K562 (cell line): ENCODE data around the gene FBXW11. TPM values are rescaled to one million over a fixed set of nuclear protein-coding genes. Genes with fewer than 3 reads are reported as not detected.

Experiments used
- ATAC-seq: fragments of 200-7000 bp; cut with Tn5 transposase; 3 replicates; pipeline ENCODE4 v1.9.1; 2020; ENCODE audit warnings: moderate library complexity
- BruUV-seq: library from RNA; stranded (reverse); fragments of 400-500 nt; replicated peaks from 2 replicates; lab custom pipeline; 2021; lab: Mats Ljungman, UMichigan
- CTCF ChIA-PET: fragments of 300-600 bp; formaldehyde crosslinking; extraction: SDS; loops from one replicate; lab custom pipeline; 2021; ENCODE audit warnings: low intra/inter-chr PET ratio; lab: Yijun Ruan, JAX
- POLR2A ChIA-PET: fragments of 300-600, 350-650 bp; sonication (Branson Sonifier 250); formaldehyde crosslinking; extraction: SDS; loops from one replicate; lab custom pipeline; 2021; ENCODE audit warnings: antibody characterized with exemption, inconsistent platforms; lab: Yijun Ruan, JAX
- DNase-seq, 4 experiments: peaks; one replicate each; pipeline versions ENCODE4 v3.0.0 to v3.0.0-alpha.2; 2011 to 2018; ENCODE audit warnings: low spot score in 3 of 4, mixed read lengths in 3 of 4; ENCODE audit errors: extremely low read depth in 1 of 4
- FAIRE-seq: peaks from 2 replicates; lab custom pipeline; 2011; peaks lifted over from hg19 to GRCh38; lab: Jason Lieb, UNC
- H2AFZ ChIP-seq: 2 replicates; pipeline ENCODE4 v1.6.0; 2011; ENCODE audit warnings: low read depth, low read length, control low read depth, inconsistent platforms
- H3K27ac ChIP-seq: fragments of 200-600 bp; 3 replicates; pipeline ENCODE4 v1.8.0; 2011; ENCODE audit warnings: low read depth, mild to moderate bottlenecking, control low read depth, inconsistent platforms, low read length, moderate library complexity, mixed read lengths; ENCODE audit errors: extremely low read depth
- H3K27me3 ChIP-seq, 2 experiments: fragments of 300-600 bp in 1 of 2; 2 replicates in 1 of 2; 3 replicates in 1 of 2; pipeline versions ENCODE4 v1.6.0 to v1.8.0; 2011; ENCODE audit warnings: inconsistent platforms in 2 of 2, low read length in 2 of 2, mild to moderate bottlenecking in 1 of 2, mixed read lengths in 1 of 2, moderate library complexity in 1 of 2; ENCODE audit not compliant: control insufficient read depth in 2 of 2, insufficient read depth in 2 of 2
- H3K36me3 ChIP-seq: fragments of 300-600 bp; 3 replicates; pipeline ENCODE4 v1.8.0; 2011; ENCODE audit warnings: mild to moderate bottlenecking, low read length, inconsistent platforms; ENCODE audit not compliant: control insufficient read depth, insufficient read depth
- H3K4me1 ChIP-seq, 2 experiments: fragments of 200-600 bp in 1 of 2; replicated peaks in 1 of 2; 2 replicates in 1 of 2; 3 replicates in 1 of 2; pipeline versions ENCODE4 v1.5.1 to v1.8.0; 2011; ENCODE audit warnings: inconsistent platforms in 2 of 2, low read length in 2 of 2, mild to moderate bottlenecking in 1 of 2, mixed read lengths in 1 of 2, moderate library complexity in 1 of 2; ENCODE audit not compliant: control insufficient read depth in 2 of 2, insufficient read depth in 2 of 2
- H3K4me2 ChIP-seq: 2 replicates; pipeline ENCODE4 v1.6.1; 2011; ENCODE audit warnings: low read length, control low read depth, inconsistent platforms, mixed read lengths; ENCODE audit not compliant: insufficient read depth
- H3K4me3 ChIP-seq: fragments of 200-600 bp; sonication (generic), shearing (Covaris generic); 2 replicates; pipeline ENCODE4 v1.5.1; 2016; ENCODE audit warnings: control low read depth, inconsistent platforms
- H3K79me2 ChIP-seq: fragments of 200-600 bp; 3 replicates; pipeline ENCODE4 v1.8.0; 2011; ENCODE audit warnings: low read length, inconsistent platforms; ENCODE audit not compliant: control insufficient read depth, insufficient read depth
- H3K9ac ChIP-seq, 2 experiments: 2 replicates each; pipeline versions ENCODE4 v1.6.0 to v1.6.1; 2011; ENCODE audit warnings: low read depth in 2 of 2, low read length in 2 of 2, control low read depth in 1 of 2, inconsistent platforms in 1 of 2, mild to moderate bottlenecking in 1 of 2, mixed read lengths in 1 of 2; ENCODE audit not compliant: insufficient read depth in 1 of 2
- H3K9me1 ChIP-seq: one replicate; pipeline ENCODE4 v1.6.0; 2011; ENCODE audit warnings: inconsistent platforms, mild to moderate bottlenecking, low read length, moderate library complexity; ENCODE audit not compliant: control insufficient read depth, insufficient read depth
- H3K9me3 ChIP-seq: replicated peaks from 2 replicates; pipeline ENCODE4 v1.5.1; 2011; ENCODE audit warnings: low read depth, low read length, inconsistent platforms; ENCODE audit not compliant: control insufficient read depth, insufficient read depth
- H4K20me1 ChIP-seq: replicated peaks from 2 replicates; pipeline ENCODE4 v1.6.1; 2011; ENCODE audit warnings: low read length, inconsistent platforms, mixed read lengths; ENCODE audit not compliant: control insufficient read depth, insufficient read depth
- BACH1 ChIP-seq: fragments of 200-800 bp; sonication (Bioruptor generic); IDR thresholded peaks from 2 replicates; pipeline ENCODE4 v1.6.1; 2016; ENCODE audit warnings: missing genetic modification characterization, missing compliant biosample characterization
- CTBP1 ChIP-seq: fragments of 450-650 bp; IDR thresholded peaks from 2 replicates; pipeline ENCODE4 v1.6.1; 2016; ENCODE audit warnings: borderline replicate concordance
- KAT7 ChIP-seq: sonication (generic); formaldehyde crosslinking; IDR thresholded peaks from 2 replicates; pipeline ENCODE4 v1.8.0; 2022; ENCODE audit warnings: missing genetic modification reagents, mild to moderate bottlenecking, borderline replicate concordance
- L3MBTL2 ChIP-seq: fragments of 450-650 bp; IDR thresholded peaks from 2 replicates; pipeline ENCODE4 v1.6.1; 2016; ENCODE audit warnings: mild to moderate bottlenecking, moderate library complexity
- SRSF1 ChIP-seq: fragments of 200-400 bp; formaldehyde crosslinking; IDR thresholded peaks from 2 replicates; pipeline ENCODE4 v1.6.1; 2017; ENCODE audit warnings: mild to moderate bottlenecking, low read depth, low read length, moderate library complexity
- ZNF24 ChIP-seq: fragments of 450-650 bp; IDR thresholded peaks from 2 replicates; pipeline ENCODE4 v1.6.1; 2016
- ZNF444 ChIP-seq: fragments of 250-450 bp; sonication (Bioruptor Pico); IDR thresholded peaks from 2 replicates; pipeline ENCODE4 v1.4.0; 2020; ENCODE audit warnings: mild to moderate bottlenecking, moderate library complexity
- ZNF518B ChIP-seq: fragments of 250-450 bp; sonication (Bioruptor Pico); IDR thresholded peaks from 2 replicates; pipeline ENCODE4 v1.5.0; 2021; ENCODE audit warnings: mild to moderate bottlenecking, moderate library complexity
- WGBS: fragments of 100-300 bp; shearing (Covaris generic); methylation state at CpG from one replicate; pipeline ENCODE4 v1.1.6; 2016; ENCODE audit warnings: low coverage, mixed read lengths; ENCODE audit not compliant: insufficient coverage; ENCODE audit errors: missing lambda C conversion rate; 5-methylcytosine and 5-hydroxymethylcytosine counted together
- in situ Hi-C: fragments of 300-500 bp; cut with MboI; formaldehyde crosslinking; loops from 4 replicates; pipeline ENCODE4 v1.15.0; 2018; ENCODE audit warnings: inconsistent platforms, mixed read lengths
- intact Hi-C: fragments of 100-400 bp; cut with micrococcal nuclease; formaldehyde crosslinking; loops from 2 replicates; pipeline ENCODE4 v1.14.2; 2022
- polyA plus RNA-seq, 8 experiments: library from polyadenylated mRNA; depleted of rRNA in 4 of 8; stranded (reverse) in 5 of 8; unstranded in 3 of 8; fragments of >200 nt; fragmentation: Nextera tagmentation in 2 of 8; fragmentation: Illumina TruSeq in 1 of 8; extraction: Ambion mirVana in 2 of 8; extraction: Trizol in 1 of 8; gene quantifications; 2 replicates each; pipeline versions ENCODE4 v1.2.1 to v1.2.3, GENCODE V29; 2011 to 2014; ENCODE audit warnings: inconsistent platforms in 1 of 8, missing spikeins in 1 of 8
- total RNA-seq, 7 experiments: library from RNA; depleted of rRNA in 6 of 7; stranded (reverse); fragments of >200 nt in 6 of 7; fragmentation: Illumina TruSeq in 2 of 7; extraction: Trizol in 2 of 7; gene quantifications; 2 replicates each; pipeline versions ENCODE4 v1.2.1 to v1.2.3, GENCODE V29; 2011 to 2021; ENCODE audit warnings: low replicate concordance in 1 of 7
- TF ChIP-seq, protein P1 (sequence below): fragments of 450-650 bp; IDR thresholded peaks from 2 replicates; pipeline ENCODE4 v1.6.1; 2018; ENCODE audit not compliant: partially characterized antibody

Gene FBXW11
- total and polyA plus RNA-seq, 9 of the 15 experiments (the other 6 are each of a cell fraction or from before 2014, with no cell fraction given), result 3.0 to 28.6 (median 23.6) TPM

DNA sequence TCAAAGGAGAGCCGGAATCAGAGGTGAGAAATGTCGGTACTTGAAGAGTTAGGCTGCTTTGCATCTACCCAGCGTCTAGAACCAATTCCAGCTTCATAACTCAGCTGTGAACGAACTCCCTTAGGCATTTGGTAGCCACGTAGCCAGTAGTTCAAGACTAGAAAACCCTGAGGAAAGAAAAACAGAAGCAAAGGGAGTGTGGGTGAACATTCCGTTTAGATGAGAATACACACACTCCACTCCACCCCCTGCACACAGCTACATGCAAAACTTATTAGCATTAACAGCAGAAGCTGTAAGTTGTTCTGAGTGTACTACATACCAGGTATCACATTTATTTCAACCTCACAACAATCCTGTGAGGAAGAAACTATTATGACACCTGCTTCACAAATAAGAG is 142.5 kb downstream of the FBXW11 start:
- 79% methylated on average over 6 of the region's 6 CpGs for WGBS
- Histone ChIP-seq H3K4me3 (no peak overlapping the region), H3K4me2 (no peak overlapping the region), H3K4me1 (no peaks in the 10 kb centered on the region), H4K20me1 (no peaks in the 10 kb centered on the region), H3K36me3 (peaks cover 25% of the 10 kb centered on the region; the same call in 2 of the 3 replicates), H3K27ac (no peak overlapping the region), H3K79me2 (no peaks in the 10 kb centered on the region), H3K27me3 (no peaks in the 10 kb centered on the region), H3K9ac (no peak overlapping the region), H3K9me1 (no peaks in the 10 kb centered on the region), H2AFZ (no peak overlapping the region), H3K9me3 (no peaks in the 10 kb centered on the region)
- POLR2A ChIA-PET, result interaction anchor here (0.6 kb wide), 1 partner anchor 18 kb away, joined by 3 read pairs; no protein-coding TSS in a partner anchor
- intact Hi-C loops (no loop called here), in situ Hi-C loops (no loop called here)
- no peak for ATAC-seq
- CTCF ChIA-PET, result no interaction called here
- no TSS peak for BruUV-seq
- DNase-seq, result no peak
- FAIRE-seq, result no peak
- TF ChIP-seq ZNF24 (no peak), BACH1 (no peak), CTBP1 (no peak), ZNF444 (CRISPR knock-in tag) (no peak), KAT7 (CRISPR knock-in tag) (no peak), ZNF518B (CRISPR knock-in tag) (no peak), L3MBTL2 (no peak), SRSF1 (no peak)
- TF ChIP-seq, protein P1, sequence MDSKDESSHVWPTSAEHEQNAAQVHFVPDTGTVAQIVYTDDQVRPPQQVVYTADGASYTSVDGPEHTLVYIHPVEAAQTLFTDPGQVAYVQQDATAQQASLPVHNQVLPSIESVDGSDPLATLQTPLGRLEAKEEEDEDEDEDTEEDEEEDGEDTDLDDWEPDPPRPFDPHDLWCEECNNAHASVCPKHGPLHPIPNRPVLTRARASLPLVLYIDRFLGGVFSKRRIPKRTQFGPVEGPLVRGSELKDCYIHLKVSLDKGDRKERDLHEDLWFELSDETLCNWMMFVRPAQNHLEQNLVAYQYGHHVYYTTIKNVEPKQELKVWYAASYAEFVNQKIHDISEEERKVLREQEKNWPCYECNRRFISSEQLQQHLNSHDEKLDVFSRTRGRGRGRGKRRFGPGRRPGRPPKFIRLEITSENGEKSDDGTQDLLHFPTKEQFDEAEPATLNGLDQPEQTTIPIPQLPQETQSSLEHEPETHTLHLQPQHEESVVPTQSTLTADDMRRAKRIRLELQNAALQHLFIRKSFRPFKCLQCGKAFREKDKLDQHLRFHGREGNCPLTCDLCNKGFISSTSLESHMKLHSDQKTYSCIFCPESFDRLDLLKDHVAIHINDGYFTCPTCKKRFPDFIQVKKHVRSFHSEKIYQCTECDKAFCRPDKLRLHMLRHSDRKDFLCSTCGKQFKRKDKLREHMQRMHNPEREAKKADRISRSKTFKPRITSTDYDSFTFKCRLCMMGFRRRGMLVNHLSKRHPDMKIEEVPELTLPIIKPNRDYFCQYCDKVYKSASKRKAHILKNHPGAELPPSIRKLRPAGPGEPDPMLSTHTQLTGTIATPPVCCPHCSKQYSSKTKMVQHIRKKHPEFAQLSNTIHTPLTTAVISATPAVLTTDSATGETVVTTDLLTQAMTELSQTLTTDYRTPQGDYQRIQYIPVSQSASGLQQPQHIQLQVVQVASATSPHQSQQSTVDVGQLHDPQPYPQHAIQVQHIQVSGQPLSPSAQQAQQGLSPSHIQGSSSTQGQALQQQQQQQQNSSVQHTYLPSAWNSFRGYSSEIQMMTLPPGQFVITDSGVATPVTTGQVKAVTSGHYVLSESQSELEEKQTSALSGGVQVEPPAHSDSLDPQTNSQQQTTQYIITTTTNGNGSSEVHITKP, result no peak
